NT2/D1 (cell line): ENCODE results near the gene ACOX3.

Source experiments
- SUZ12 ChIP-seq: IDR thresholded peaks from 2 replicates; pipeline ENCODE4 v1.6.1; 2011; ENCODE audit not compliant: insufficient read length, insufficient read depth; ENCODE audit errors: extremely low read depth
- YY1 ChIP-seq: IDR thresholded peaks from 2 replicates; pipeline ENCODE4 v1.6.1; 2011; ENCODE audit not compliant: insufficient read length, insufficient read depth
- ZNF274 ChIP-seq: IDR thresholded peaks from 2 replicates; pipeline ENCODE4 v1.6.1; 2011; ENCODE audit warnings: mild to moderate bottlenecking, low read depth, low read length

GRCh38 chr4:8371596-8371995 is 68.9 kb downstream of the ACOX3 start:
- TF ChIP-seq YY1, result no peak
- no peak for TF ChIP-seq ZNF274
- TF ChIP-seq SUZ12, result no peak
